CD1c-positive myeloid dendritic cell (primary cell): Measurements from ENCODE around the gene TRIM10.
"Not testable (repeated sequence)": the region's sequence is repeated elsewhere in the genome, so short reads cannot be mapped to it uniquely, and the experiment has no call there.

Source experiments
- DNase-seq: peaks from one replicate; pipeline ENCODE4 v3.0.0-alpha.2; 2016; ENCODE audit errors: extremely low spot score

Gene TRIM10

GRCh38 chr6:30154061-30154460 lies 7.0 kb downstream of the TRIM10 start:
- DNase-seq: no peak

- peak; percentile 52 for DNase-seq
These were observed 8.0 kb downstream of the TRIM10 start for GRCh38 chr6:30152910-30153610.

DNA sequence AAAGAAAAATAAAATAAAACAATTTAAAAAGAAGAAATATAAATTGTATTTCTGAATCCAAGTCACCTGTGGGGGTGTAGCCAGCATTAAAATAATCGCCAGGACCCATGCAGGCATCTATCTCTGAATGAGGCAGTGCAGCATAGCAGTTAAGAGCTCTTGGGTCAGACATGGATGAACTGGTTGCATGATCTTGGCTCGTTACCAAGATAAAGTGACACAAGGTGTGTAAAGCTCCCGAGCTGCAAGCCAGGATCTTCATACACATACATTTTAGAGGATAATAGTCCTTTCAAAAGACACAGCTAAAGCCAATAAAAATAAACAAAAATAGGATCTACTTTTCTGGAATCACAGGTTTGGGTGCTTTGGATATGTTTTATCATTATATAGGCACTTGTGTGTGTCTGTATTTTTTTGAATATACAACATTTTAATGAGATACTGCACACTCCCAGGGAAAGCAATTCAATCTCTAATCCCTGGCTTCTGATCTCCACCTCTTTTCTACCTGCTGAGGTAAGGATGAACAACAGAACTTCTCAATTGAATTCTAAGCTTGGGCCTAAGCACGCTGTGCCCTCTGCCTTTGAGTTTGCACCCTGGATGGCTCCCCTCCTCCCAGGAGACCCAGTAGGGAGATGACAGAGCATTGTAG lies 8.9 kb downstream of the TRIM10 start:
- no peak for DNase-seq

GRCh38 chr6:30151580-30151979 lies 9.4 kb downstream of the TRIM10 start:
- no peak for DNase-seq

DNA sequence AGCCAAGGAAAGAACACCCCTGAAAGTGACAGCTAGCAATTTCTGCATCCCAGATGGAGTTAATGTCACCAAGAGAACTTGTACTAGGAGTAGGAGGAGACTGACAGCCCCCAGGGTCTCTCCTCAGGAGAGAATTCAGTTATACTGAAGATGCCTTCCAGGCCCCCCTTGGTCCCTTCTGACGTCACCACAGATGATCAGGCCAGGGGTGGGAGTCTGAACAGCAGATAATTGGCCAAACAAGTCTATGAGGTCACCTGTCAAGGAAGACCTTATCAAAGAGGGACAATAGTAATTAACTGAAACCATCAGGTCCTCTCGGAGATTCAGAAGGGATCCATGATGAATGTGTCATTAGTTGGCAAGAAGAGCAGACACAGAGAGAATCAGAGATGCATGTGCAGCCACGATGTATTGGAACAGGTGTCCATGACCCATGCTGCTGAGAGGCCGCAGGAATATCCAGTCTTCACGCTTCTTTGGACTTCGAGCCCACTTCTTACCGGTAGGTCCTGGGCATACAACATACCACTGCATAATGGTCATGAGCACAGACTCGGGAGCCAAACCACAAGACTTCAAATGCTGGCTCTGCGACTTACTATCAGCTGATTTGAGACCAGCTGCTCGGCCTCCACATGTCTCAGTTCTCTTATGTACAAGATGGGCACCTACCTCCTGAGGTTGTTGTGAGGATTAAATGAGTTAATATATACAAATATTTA lies 10.2 kb downstream of the TRIM10 start:
- no peak for DNase-seq

DNA sequence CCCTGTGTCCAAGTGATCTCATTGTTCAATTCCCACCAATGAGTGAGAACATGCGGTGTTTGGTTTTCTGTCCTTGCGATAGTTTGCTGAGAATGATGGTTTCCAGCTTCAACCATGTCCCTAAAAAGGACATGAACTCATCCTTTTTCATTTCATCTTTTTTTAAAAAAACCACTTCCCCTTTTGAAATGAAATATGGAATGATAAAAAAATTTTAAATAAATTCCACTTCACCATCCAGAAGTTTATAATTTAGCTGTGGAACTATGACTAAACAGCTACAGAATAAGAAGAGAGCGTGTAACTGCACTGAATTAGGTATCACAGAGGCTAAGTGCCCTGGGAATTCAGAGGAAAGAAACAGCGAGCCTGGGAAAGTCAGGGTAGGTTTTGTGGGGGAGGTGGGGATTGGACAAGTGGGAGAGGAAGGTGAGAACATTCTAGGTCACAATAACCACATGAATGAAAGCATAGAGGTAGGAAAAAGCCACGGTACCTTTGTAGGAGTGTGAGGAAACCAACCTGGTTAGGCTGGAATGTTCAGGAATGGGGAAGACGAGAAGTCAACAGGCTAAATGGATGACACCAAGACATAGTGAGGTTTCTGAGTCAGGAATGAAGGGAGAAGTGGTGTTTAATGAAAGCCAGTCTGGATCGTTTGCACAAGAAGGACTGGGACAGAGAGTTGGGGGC lies 11.0 kb downstream of the TRIM10 start:
- peak; percentile 20 for DNase-seq

DNA sequence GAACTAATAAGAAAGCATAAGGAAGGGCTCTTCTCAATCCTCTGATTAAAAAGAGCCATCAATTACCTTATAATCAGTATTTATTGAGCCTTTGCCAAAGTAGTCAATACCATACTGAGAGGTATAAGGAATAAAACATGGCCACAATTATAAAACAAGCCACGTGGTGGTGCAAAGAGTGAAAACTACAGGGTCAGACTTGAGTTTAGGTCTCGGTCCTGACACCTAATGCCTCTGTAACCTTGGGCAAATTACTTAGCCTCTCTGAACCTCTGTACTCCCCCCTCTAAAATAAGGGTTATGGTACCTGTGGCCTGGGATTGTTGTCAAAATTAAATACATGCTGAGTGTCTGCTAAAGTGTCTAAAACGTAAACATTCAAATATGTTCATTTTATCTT lies 11.8 kb downstream of the TRIM10 start:
- no peak for DNase-seq

DNA sequence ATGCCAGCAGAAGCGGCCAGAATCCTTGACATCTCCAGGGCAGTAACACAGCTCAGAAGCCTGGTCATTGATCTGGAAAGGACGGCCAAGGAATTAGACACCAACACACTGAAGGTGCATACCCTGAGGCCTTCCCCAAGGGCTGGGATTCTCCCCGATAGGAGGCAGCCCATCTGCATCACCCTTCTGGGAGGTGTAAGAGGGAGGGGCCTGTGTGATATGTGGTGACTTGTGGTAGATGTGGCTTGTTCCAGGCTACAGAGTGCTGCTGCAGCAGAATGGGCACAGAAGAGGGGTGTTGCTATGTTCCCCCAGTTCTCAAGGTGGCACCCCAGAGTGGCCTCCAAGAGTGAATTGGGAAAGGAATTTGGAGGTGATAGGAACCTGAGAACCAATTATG lies 13.9 kb downstream of the TRIM10 start:
- no peak for DNase-seq

DNA sequence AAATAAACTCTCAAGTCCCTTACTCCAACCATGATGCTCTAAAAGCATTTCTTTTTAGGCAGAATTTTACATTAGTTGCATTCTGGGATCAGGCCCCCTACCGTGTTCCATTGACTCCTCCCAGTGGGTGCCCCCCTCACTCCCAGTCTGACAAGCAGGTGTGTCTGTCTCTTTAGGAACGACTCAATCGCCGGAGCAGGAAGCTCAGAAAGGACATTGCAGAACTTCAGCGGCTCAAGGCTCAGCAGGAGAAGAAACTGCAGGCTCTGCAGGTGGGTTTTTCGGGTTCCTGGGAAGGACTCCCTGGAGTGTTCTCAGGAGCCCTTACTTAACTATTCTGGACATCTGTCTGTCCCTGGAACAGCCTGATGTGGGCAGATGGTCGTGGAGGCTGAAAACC lies 15.2 kb downstream of the TRIM10 start:
- no peak for DNase-seq

GRCh38 chr6:30144811-30145210 lies 16.2 kb downstream of the TRIM10 start:
- no peak for DNase-seq

DNA sequence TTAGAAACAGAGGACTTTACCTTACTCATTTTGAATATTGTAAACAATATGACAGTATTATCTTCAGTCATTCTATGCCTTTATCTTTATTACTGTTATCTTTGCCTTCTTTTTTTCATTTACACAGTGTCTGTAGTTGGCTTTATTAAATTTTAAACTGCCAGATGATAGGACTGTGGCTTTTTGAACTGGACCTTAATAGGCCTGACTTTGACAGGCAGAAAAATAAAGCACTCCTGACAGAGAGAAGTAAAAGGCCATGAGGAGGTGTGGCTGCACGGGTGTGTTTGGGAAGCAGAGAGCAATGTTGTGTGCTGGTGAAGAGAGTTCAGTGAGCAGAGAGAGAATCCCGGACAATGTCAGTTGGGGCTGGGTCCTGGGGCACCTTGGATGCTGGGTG lies 17.2 kb downstream of the TRIM10 start:
- DNase-seq: no peak

GRCh38 chr6:30142665-30143064 lies 18.3 kb downstream of the TRIM10 start:
- DNase-seq: no peak

- not testable (repeated sequence) for DNase-seq
These were observed 20.8 kb downstream of the TRIM10 start for GRCh38 chr6:30140240-30140639.

DNA sequence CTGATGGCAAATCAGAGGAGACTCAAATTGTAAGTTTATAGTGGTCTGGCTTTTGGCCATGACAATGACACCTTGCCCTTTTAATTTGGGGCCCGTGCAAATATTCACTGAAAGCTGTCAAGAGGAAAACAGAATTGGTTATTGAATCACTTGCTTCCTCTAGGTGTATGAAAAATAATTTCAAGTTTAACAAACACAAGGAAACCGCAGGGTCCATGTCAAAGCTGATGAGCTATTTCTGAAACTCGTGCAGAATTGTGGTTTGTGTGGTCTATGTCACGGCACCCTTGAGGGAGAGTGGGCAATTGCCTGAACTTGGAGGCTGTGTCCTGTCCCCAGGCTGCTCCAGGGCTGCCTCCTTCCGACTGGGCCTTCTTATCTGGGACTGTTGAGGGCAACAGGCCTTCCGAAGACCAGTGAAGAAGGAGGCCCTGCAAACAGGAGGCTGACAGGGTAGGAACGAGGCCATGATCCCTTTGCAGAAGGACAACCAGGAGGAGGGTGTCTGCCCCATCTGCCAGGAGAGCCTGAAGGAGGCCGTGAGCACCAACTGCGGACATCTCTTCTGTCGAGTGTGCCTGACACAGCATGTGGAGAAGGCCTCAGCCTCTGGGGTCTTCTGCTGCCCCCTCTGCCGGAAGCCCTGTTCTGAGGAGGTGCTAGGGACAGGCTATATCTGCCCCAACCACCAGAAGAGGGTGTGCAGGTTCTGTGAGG lies 24.3 kb downstream of the TRIM10 start:
- DNase-seq: no peak

DNA sequence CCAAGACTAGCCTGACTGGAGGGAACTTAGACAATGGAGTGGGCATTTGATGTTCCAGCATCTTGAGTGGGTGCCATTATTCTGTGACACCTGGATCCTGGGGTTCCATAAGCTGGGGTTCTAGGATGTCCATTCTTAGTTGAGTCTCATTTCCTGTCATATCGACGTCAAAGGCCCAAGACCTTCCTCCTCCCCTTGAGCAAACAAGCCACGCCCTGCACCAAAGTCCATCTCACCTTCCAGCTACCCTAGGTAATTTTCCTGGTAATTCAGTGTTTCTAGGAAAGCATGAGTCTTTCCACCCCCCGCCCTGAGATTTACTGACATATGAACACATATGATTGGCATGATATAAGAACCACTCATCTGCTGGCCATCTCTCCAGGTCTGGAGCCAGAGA lies 25.3 kb downstream of the TRIM10 start, which contains the start of gene TRIM40:
TRIM40 (plus strand) TSS at position 384 of the 400 bp plus-strand sequence. CDS start 897 bp downstream, outside the sequence.
- DNase-seq: no peak

GRCh38 chr6:30135147-30135546 lies 25.9 kb downstream of the TRIM10 start:
- DNase-seq: no peak

GRCh38 chr6:30131947-30132497 lies 29.0 kb downstream of the TRIM10 start:
- no peak for DNase-seq

DNA sequence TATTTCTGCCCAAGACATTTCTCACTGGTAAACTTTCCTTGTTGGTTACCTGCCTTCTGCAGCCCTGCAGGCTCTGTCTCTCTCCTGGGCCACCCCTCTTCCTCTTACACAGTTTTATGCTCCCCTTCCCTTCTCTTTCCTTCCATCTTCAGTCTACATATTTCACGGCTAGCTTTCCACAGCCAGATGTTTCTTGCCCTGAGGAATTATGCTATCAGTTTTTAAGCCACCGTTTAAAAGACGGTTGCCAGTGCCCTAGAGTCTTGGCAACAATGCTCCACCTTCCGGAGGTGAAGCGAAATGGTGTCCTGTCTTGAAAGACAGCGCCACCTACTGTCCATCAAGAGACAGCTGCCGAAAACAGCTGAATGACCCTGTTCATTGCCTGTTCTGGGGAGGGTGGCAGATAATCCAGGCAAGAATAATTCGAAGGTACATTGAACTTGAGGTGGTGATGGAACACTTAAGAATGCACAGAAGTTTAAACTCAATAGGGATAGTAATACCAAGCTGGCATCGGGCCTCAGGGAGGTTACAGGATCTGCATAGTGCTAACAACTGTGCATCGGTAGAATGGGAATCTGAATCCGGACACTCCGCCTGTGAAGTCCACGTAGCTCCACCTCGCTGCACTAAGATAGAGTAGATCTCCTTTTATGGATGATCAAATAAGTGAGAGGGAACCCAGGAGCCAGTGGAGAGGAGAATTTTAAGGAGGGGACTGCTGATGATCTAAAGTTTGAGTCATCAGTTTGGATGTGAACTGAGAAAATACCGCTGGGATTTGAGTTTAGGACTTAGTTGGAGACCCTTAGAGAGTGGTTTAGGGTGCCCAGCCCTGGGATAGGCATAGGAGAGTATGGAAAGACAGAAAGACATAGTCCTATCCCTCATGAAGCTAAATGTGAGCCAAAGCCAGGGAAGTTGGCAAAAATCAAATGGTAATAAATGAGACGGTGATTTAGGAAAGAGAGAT lies 29.8 kb downstream of the TRIM10 start:
- DNase-seq: peak; percentile 87

- DNase-seq: no peak
These were observed 30.8 kb downstream of the TRIM10 start for GRCh38 chr6:30130179-30130679.
